GM12892 (cell line): ENCODE data around the gene DSTYK.

Source experiments
- POLR2A ChIP-seq: IDR thresholded peaks from 2 replicates; pipeline ENCODE4 v1.6.1; 2011; ENCODE audit warnings: low read depth, low read length, control low read depth
- POLR2AphosphoS5 ChIP-seq: IDR thresholded peaks from 2 replicates; pipeline ENCODE4 v1.6.1; 2011; ENCODE audit warnings: low read depth, low read length, control low read depth

DNA sequence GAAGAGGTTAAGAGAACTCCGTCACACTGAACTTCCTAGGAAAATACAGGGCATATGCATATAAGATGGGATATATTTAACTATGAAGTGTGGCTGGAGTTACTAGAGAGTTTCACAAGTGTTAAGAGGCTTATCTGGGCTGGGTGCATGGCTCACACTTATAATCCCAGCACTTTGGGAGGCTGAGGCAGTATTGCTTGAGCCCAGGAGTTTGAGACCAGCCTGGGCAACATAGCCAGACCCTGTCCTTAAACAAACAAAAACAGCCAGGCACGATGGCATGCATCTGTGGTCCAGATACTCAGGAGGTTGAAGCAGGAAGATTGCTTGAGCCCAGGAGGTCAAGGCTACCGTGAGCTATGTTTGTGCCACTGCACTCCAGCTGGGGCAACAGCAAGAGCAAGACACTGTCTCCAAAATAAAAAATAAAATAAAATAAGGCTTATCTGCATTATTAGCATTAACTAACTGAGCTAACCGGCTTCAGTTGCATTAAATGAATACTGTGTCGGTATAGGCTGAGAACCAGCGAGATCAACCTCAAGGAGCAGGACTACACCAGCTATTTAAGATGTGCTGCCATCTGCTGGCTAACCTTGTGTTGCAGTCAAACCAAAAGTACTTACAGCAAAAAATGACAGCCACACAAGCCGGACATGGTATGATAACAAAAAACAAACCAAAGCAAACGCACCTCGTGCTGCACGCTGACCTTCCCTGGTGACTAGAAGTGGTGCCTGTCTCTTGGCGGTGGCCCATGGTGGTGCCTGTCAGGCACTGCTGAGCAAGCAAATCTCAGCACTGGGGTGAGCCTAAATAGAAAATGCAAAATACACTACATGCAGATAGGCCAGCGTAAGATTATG lies 70.0 kb downstream of the DSTYK start:
- TF ChIP-seq POLR2AphosphoS5: no peak
- no peak for TF ChIP-seq POLR2A
